Activated CD4-positive, alpha-beta T cell treated with anti-CD3 and anti-CD28 coated beads, Interleukin-2, amount 10 ng/mL, durations not matched to agents 24 days and 14 days (primary cell): ENCODE measurements around the gene DIPK1C. TPM values are rescaled to one million over a fixed set of nuclear protein-coding genes. Genes with fewer than 3 reads are reported as not detected.

ENCODE experiments used
- DNase-seq: peaks from one replicate; pipeline ENCODE4 v3.0.0; 2022
- H3K27ac Mint-ChIP-seq: one replicate; pipeline ENCODE4 v1.8.0; 2022; ENCODE audit warnings: mild to moderate bottlenecking, mixed read lengths
- H3K27me3 Mint-ChIP-seq: one replicate; pipeline ENCODE4 v1.8.0; 2022; ENCODE audit warnings: mixed read lengths
- H3K36me3 Mint-ChIP-seq: one replicate; pipeline ENCODE4 v1.8.0; 2022; ENCODE audit warnings: low read depth, mild to moderate bottlenecking, mixed read lengths
- H3K4me1 Mint-ChIP-seq: one replicate; pipeline ENCODE4 v1.8.0; 2021; ENCODE audit warnings: mixed read lengths
- H3K4me3 Mint-ChIP-seq: one replicate; pipeline ENCODE4 v1.8.0; 2022; ENCODE audit warnings: mild to moderate bottlenecking, moderate library complexity, mixed read lengths
- H3K9me3 Mint-ChIP-seq: one replicate; pipeline ENCODE4 v1.8.0; 2021; ENCODE audit warnings: mixed read lengths
- intact Hi-C: fragments of 100-400 bp; cut with micrococcal nuclease; formaldehyde crosslinking; loops from one replicate; pipeline ENCODE4 v1.15.1; 2023
- total RNA-seq: library from RNA; stranded (reverse); gene quantifications from 2 replicates; pipeline ENCODE4 v1.2.3, GENCODE V29; 2022

Gene DIPK1C
- total RNA-seq, 1 donor from 2014 or later = not detected

DNA sequence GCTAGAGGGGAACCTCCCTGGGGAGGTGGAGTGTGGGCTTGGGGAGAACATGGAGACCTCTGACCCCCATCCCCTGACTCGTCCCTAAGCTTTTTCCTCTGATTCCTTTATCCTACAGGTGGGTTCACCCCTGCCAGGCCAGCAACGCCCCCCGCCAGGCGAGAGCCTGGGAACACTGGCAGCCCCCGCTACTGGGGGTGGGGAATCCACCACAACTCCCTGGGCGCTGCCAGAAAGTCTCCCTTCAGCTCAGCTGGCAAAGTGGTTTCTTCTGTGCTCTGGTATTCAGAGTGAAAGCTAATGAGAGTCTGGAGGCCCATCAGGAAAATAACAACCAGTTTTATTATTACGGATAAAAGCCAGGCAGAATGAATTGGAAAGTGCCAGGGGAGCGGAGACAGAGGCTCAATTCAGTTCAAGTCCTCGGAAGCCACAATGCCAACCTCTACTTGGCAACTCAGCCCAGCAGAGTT, 2.8 kb downstream of the DIPK1C start:
- intact Hi-C loops = no loop called here
- H3K9me3 Mint-ChIP-seq = no peaks in the 10 kb centered on the region
- H3K4me3 Mint-ChIP-seq = no peak overlapping the region
- H3K4me1 Mint-ChIP-seq = no peaks in the 10 kb centered on the region
- H3K36me3 Mint-ChIP-seq = no peaks in the 10 kb centered on the region
- H3K27ac Mint-ChIP-seq = no peak overlapping the region
- no peak for DNase-seq
- H3K27me3 Mint-ChIP-seq = peaks cover 62% of the 10 kb centered on the region

DNA sequence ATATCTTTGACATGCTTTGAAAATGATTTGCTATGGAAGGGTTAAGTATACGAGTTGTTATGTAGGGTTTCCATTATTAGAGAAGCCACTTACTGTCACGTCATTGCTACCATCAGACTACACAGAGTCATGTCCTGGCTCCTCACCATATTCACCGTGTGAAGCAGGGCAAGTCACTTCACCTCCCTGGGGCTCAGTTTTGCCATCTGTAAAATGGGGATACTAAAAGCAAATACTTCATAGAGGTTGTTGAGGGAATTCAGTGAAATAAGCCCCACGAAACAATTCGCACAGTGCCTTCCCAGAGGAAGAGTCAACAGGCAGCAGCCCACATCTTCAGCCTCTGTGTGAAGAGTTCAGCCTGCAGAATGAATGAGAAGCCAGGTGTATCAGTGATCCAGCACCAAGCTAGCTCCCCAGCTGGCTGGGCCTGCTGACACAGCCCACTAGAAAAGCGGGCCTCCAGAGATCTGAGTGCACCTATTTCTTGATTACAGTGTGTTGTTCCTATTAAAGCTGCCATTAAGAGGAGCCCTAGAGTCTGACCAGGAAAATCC, 3.4 kb downstream of the DIPK1C start:
- Mint-ChIP-seq H3K4me1 (no peaks in the 10 kb centered on the region), H3K27me3 (peaks cover 57% of the 10 kb centered on the region), H3K36me3 (no peaks in the 10 kb centered on the region), H3K4me3 (no peak overlapping the region), H3K9me3 (no peaks in the 10 kb centered on the region), H3K27ac (no peak overlapping the region)
- no peak for DNase-seq
- intact Hi-C loops = no loop called here

DNA sequence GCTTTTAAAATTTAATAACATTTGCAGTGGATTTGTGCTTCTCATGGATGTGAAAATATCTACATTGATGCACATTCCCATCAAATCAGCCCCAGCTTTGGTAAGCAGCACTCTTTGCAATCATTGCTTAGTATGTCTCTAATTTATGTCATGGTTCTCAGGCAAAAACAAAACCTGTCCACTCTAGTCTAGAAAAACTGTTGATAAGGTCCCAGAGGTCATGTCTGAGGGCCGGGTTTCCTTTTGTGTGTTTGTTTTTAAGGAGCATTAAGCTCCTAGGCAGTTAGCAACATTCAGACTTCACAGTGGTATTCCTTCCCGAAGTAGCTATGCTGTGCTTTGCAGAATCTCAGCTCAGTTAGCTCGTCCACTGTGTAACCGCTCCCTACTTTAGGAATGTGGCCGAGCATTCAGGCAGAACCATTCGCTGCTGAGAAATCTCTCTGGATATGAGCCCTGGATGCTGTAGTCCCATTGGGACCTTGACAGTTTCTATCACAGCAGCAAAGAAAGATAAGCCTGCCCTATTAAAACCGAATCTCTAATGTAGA, 4.0 kb downstream of the DIPK1C start:
- Mint-ChIP-seq H3K36me3 (no peaks in the 10 kb centered on the region), H3K4me3 (no peak overlapping the region), H3K4me1 (no peaks in the 10 kb centered on the region), H3K9me3 (no peaks in the 10 kb centered on the region), H3K27me3 (peaks cover 53% of the 10 kb centered on the region), H3K27ac (no peak overlapping the region)
- intact Hi-C loops = no loop called here
- DNase-seq = no peak

DNA sequence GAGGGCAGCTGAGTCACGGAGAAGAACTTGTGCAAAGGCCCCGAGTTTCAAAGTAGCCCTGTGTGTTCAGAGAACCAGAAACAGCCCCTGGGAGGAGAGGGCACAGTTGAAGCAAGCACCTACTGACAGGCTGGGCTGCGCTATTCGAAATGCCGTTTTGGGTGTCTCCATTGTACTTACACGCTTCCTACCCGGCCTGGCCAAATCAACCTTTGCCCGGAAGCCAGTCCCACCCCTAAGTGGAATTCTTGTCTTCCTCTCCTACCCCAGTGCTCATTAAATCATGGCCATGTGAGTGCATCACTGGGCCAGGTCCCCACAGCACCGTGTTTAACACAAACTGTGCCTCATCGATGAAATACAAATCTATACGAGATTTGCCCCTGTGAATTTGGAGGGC, 6.0 kb downstream of the DIPK1C start:
- H3K9me3 Mint-ChIP-seq = no peaks in the 10 kb centered on the region
- no peak overlapping the region for H3K27ac Mint-ChIP-seq
- no peaks in the 10 kb centered on the region for H3K36me3 Mint-ChIP-seq
- peaks cover 39% of the 10 kb centered on the region for H3K27me3 Mint-ChIP-seq
- H3K4me3 Mint-ChIP-seq = no peak overlapping the region
- H3K4me1 Mint-ChIP-seq = no peaks in the 10 kb centered on the region
- no peak for DNase-seq
- intact Hi-C loops = no loop called here

DNA sequence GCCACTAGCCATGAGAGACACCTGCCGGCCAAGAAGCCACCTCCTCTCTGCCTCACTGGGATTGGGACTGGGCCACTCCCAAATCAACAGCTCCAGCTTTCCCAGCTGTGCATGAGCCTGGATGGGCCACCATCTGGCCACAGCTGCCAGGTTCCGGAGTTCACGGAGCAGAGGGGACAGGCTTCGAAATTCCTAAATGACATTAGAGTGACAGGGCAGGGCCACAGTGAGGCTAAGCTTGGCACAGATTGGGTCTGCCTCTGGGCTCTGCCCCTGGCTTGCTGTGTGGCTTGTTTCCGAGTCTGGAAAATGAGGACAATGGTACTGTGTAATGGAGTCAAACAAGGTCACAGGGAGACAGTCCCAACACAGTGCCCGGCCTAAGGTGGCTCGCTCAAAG, 6.5 kb downstream of the DIPK1C start:
- Mint-ChIP-seq H3K27ac (no peak overlapping the region), H3K27me3 (peaks cover 34% of the 10 kb centered on the region), H3K4me1 (no peaks in the 10 kb centered on the region), H3K4me3 (no peak overlapping the region), H3K9me3 (no peaks in the 10 kb centered on the region), H3K36me3 (no peaks in the 10 kb centered on the region)
- no peak for DNase-seq
- intact Hi-C loops = no loop called here

DNA sequence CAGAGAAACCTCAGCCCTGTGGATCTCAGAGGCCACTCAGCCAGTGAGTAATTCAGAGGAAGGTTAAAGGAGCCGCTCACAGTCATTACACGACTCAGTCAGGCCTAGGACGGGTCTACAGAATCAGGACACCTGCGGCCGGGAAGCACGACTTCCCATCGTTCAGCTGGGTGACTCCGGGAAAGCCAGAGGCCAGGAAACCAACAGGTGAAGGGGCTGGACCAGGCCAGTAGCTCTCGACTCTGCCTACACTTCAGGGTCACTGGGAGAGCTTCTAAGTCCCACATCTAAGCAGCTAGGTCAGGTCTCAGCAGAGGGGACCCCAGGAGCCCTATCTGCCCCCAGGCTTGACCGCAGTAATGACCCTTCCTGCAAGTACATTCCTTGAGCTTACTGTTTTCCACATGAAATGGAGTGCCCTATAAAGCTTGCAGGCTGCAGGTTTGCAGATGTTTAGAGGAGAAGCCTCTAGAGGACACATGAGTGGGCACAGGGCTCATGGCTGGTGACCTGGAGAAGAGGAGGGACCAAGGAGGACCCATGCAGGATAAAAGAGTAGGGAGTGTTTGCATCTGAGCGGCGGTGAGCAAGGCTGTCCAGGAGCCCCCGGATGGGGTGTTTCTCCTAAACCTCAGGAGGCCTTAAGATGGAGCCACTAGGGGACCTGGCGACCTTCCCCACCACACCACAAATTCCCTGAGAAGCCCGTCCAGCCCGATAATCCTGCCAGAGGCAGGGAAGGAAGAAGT, 9.5 kb downstream of the DIPK1C start:
- Mint-ChIP-seq H3K4me3 (no peak overlapping the region), H3K27ac (no peak overlapping the region), H3K4me1 (no peaks in the 10 kb centered on the region), H3K9me3 (no peaks in the 10 kb centered on the region), H3K36me3 (no peaks in the 10 kb centered on the region), H3K27me3 (peaks cover 11% of the 10 kb centered on the region)
- intact Hi-C loops = no loop called here
- no peak for DNase-seq

DNA sequence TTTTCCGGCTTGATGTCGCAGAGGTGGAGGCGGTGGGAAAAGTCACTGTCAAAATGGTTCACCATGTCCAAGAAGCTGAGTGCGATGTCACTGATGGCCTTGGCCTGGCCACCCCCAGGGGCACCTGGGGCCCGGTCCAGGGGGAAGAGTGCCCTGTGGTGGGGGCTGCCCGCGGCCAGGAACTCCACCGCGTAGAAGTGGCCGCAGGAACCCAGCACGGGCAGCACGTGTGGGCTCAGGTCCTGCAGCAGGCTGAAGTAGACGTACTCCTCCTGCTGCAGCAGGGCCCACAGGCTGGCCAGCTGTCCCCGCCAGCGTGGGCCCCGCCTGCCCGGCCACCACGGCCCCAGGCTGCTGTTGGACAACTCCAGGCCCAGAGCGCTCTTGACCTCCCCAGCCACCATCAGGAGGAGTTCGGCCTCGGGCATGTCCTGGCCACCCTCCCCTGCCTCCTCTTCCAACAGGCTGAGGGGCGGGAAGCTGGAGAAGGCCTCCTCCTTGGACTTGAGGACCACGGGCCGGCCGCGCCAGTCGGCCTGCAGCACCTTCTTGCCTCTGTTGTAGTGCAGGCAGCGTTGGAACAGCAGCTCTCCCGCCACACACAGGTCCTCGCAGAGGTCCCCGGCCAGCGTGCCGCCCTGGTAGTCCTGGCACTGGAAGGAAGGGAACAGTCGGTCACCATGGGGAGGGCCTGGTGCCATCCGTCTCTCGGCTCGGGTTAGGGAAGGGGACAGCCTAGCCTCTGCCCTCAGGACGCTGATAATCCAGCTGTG, 10.3 kb downstream of the DIPK1C start:
- DNase-seq = no peak
- peaks cover 6% of the 10 kb centered on the region for H3K27me3 Mint-ChIP-seq
- intact Hi-C loops = no loop called here
- no peak overlapping the region for H3K4me3 Mint-ChIP-seq
- no peak overlapping the region for H3K27ac Mint-ChIP-seq
- no peaks in the 10 kb centered on the region for H3K9me3 Mint-ChIP-seq
- no peaks in the 10 kb centered on the region for H3K4me1 Mint-ChIP-seq
- no peaks in the 10 kb centered on the region for H3K36me3 Mint-ChIP-seq

DNA sequence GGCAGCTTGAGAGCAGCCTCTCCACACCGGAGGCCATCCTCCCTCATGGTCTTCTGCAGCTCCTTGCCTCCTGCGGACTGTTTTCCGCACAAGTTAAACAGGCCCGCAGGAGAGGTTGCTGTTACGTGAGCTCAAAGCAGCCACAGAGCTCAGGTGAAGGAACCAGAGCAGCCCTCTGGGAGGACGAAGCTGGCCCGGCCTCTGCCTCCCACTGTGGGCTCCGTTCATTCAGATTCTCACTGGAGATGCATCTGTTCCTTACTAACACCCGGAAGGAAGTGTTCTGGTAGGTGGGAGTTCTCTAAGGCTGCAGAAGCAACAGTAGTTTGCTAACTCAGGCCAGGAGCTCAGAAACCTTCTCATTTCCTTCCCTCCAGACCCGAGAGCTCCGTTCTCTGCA, 10.9 kb downstream of the DIPK1C start:
- Mint-ChIP-seq H3K4me3 (no peak overlapping the region), H3K36me3 (no peaks in the 10 kb centered on the region), H3K9me3 (no peaks in the 10 kb centered on the region), H3K27ac (no peak overlapping the region), H3K4me1 (no peaks in the 10 kb centered on the region), H3K27me3 (peaks cover 4% of the 10 kb centered on the region)
- intact Hi-C loops = no loop called here
- DNase-seq = no peak

DNA sequence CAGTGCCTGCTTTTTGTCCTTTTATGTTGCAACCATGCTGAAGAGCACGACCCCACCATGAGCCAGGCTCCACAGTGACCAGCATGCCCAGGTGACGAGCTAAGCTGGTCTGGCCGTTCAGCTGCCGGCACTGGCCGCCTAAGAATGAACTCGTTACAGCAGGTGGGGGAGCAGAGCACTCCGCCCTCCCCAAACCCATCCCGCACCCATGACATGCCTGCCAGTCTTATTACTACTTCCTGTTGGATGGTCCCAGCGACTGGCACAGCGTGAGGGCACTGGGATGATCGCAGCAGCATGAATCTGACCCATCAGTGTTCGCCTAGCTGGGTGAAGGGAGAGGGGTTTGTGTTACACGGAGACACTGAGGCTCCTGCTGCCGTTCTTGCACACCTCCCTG, 11.5 kb downstream of the DIPK1C start:
- Mint-ChIP-seq H3K27ac (no peak overlapping the region), H3K9me3 (no peaks in the 10 kb centered on the region), H3K36me3 (no peaks in the 10 kb centered on the region), H3K4me3 (no peak overlapping the region), H3K27me3 (peaks cover 3% of the 10 kb centered on the region), H3K4me1 (no peaks in the 10 kb centered on the region)
- DNase-seq = no peak
- intact Hi-C loops = no loop called here

DNA sequence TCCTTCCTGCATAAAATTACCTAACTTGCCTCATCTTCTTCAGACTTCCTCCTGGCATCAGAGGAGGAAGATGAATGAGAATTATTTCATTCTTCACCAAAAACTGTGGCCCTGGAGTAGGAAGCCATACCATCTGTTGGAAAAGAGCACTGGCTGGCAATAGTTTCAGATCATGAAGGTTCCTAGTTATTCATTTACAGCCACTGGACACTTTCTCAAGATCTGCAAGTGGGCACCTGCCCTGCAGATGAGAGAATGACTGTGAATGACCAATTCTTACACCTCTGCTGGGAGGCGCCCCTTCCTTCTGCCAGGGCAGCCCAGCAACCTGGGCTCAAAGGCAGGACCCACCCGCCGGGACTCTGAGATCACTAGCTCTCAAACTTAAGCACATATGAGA, 13.0 kb downstream of the DIPK1C start:
- DNase-seq = no peak
- Mint-ChIP-seq H3K9me3 (no peaks in the 10 kb centered on the region), H3K27ac (no peak overlapping the region), H3K4me3 (no peak overlapping the region), H3K4me1 (no peaks in the 10 kb centered on the region), H3K36me3 (no peaks in the 10 kb centered on the region), H3K27me3 (peaks cover 4% of the 10 kb centered on the region)
- intact Hi-C loops = no loop called here

DNA sequence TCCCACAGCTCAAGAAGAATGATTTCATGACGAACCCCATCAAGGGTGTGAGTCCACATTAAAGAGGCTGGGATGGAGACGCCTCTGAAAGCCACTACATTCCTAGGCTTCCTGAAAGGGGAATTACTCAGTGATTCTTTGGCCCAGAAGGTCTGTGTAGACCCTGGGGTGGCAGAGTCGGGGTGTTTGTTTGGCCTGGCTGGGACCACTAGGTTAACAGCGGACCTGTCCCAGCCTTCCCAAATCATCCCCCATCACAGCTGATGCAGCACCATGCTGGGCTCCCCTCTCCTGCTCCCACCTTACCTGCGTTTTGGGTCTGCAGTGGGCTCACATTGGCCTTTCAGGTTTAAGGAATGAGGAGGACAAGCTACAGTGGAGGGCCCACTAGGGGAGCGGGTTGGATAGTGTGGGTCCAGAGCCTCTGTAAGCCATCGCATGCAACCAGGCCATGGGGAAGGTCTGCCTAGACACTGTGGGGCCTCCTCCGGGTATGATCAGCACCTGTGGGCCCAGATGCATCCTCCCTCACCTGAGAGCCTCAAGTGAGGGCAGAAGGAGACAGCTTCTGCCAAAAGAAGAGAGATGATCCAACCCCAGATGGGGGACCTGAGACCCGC, 16.2 kb downstream of the DIPK1C start:
- H3K27ac Mint-ChIP-seq = no peak overlapping the region
- intact Hi-C loops = no loop called here
- H3K4me1 Mint-ChIP-seq = no peaks in the 10 kb centered on the region
- no peaks in the 10 kb centered on the region for H3K36me3 Mint-ChIP-seq
- H3K4me3 Mint-ChIP-seq = no peak overlapping the region
- peaks cover 6% of the 10 kb centered on the region for H3K27me3 Mint-ChIP-seq
- H3K9me3 Mint-ChIP-seq = no peaks in the 10 kb centered on the region
- DNase-seq = no peak

DNA sequence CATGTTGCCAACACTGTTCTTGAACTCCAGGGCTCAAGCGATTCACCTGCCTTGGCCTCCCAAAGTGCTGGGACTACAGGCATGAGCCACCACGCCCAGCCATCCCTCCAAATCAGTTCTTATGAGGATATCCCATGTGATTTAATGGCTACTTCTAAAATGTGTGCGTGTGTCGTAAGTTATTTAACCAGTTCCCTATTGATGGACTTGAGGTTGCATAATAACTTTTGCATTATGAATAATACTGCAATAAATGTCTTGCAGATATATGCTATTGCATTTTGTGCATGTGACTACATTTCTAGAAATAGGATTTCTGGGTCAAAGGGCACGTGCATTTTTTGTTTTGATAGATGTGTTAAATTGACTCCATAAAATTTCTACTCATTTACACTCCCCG, 19.0 kb downstream of the DIPK1C start:
- Mint-ChIP-seq H3K9me3 (no peaks in the 10 kb centered on the region), H3K4me3 (no peak overlapping the region), H3K36me3 (no peaks in the 10 kb centered on the region), H3K27ac (no peak overlapping the region), H3K4me1 (no peaks in the 10 kb centered on the region), H3K27me3 (peaks cover 9% of the 10 kb centered on the region)
- DNase-seq = no peak
- intact Hi-C loops = no loop called here

DNA sequence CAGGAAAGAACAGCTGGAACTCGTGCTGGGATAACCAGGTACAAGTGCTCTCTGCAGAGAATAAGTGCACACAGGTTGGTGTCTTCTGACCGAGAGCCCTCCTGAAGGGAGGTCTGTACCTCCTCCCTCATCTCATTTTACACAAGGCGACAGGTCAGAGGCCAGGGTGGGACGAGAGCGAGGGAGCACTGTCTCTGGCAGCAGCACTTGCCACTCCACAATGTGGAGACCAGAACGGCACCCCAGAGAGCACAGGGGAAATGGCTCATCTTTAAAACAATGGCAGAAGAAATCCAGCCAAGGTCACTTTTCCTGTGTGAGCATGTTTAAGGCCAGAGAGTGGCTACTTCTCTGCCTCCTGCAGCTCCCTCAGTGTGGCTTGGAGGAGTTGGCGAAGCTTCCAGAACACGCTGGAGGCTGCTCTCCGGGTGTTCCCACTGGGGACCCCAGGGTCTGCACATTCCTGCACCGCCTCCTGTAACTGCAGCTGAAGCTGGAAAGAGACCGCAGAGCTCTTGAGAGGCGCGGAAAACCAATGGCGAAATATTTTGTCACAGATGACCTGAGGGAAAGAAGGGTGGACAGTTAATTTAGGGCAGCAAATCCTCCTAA, 20.8 kb downstream of the DIPK1C start:
- no peak overlapping the region for H3K4me3 Mint-ChIP-seq
- H3K4me1 Mint-ChIP-seq = no peaks in the 10 kb centered on the region
- H3K36me3 Mint-ChIP-seq = no peaks in the 10 kb centered on the region
- DNase-seq = no peak
- H3K27ac Mint-ChIP-seq = no peak overlapping the region
- intact Hi-C loops = no loop called here
- peaks cover 9% of the 10 kb centered on the region for H3K27me3 Mint-ChIP-seq
- no peaks in the 10 kb centered on the region for H3K9me3 Mint-ChIP-seq
